ENCODE measurements around the gene ANGPTL8.

ANGPTL8 gene

GRCh38 chr19:11261971-11262839, 22.8 kb downstream of the ANGPTL8 start, which contains the start of gene DOCK6:
DOCK6 (minus strand) TSS chr19:11262524; CDS start chr19:11262440, 84 bp downstream.
- H3K4me1 ChIP-seq (ENCODE audit: control insufficient read depth, low read length) = peaks cover 40% of the 10 kb centered on the region
- no peaks in the 10 kb centered on the region for H3K36me3 ChIP-seq (ENCODE audit: control insufficient read depth, low read length)
- no peaks in the 10 kb centered on the region for H3K27me3 ChIP-seq (ENCODE audit: control insufficient read depth, low read length)
- H3F3A ChIP-seq (ENCODE audit: control insufficient read depth, insufficient read depth) = peaks cover 5% of the 10 kb centered on the region; the same call in 1 of the 2 replicates
- peaks cover 7% of the 10 kb centered on the region for H3K79me2 ChIP-seq (ENCODE audit: control insufficient read depth, low read length)
- H3K9me3 ChIP-seq (ENCODE audit: control insufficient read depth, insufficient read depth, low read length) = no peaks in the 10 kb centered on the region
- TF ChIP-seq EZH2phosphoT487 (IDR thresholded peaks at IDR 0.05; ENCODE audit: borderline replicate concordance, low read length) (no peak), CTCF (IDR thresholded peaks at IDR 0.05; ENCODE audit: low read depth, low read length, poor library complexity, severe bottlenecking) (peak; percentile 81)
- H3K4me3 ChIP-seq (ENCODE audit: low read length) = peak within 1 kb of the TSS; percentile 86
- H4K20me1 ChIP-seq (ENCODE audit: control insufficient read depth, insufficient read depth, low read depth, low read length) = no peaks in the 10 kb centered on the region
- H3K4me2 ChIP-seq (ENCODE audit: low read length) = peak within 1 kb of the TSS; percentile 96
- no peak within 1 kb of the TSS for H3K27ac ChIP-seq (ENCODE audit: low read depth, low read length)
- no peaks in the 10 kb centered on the region for H3K9me2 ChIP-seq (replicated peaks; ENCODE audit: control insufficient read depth, low read length)

- H3F3A ChIP-seq (ENCODE audit: control insufficient read depth, insufficient read depth) = peaks cover 5% of the 10 kb centered on the region; the same call in 1 of the 2 replicates
- peaks cover 4% of the 10 kb centered on the region for H3K79me2 ChIP-seq (ENCODE audit: control insufficient read depth, low read length)
- H3K4me3 ChIP-seq (ENCODE audit: low read length) = 0 out of 2 replicates have a peak overlapping the region, but pooled peaks have one; percentile 86
- peaks cover 44% of the 10 kb centered on the region for H3K4me1 ChIP-seq (ENCODE audit: control insufficient read depth, low read length)
- H3K9me3 ChIP-seq (ENCODE audit: control insufficient read depth, insufficient read depth, low read length) = no peaks in the 10 kb centered on the region
- H3K4me2 ChIP-seq (ENCODE audit: low read length) = peak overlapping the region; percentile 96; the same call in 1 of the 2 replicates
- H4K20me1 ChIP-seq (ENCODE audit: control insufficient read depth, insufficient read depth, low read depth, low read length) = no peaks in the 10 kb centered on the region
- no peaks in the 10 kb centered on the region for H3K27me3 ChIP-seq (ENCODE audit: control insufficient read depth, low read length)
- H3K9me2 ChIP-seq (replicated peaks; ENCODE audit: control insufficient read depth, low read length) = no peaks in the 10 kb centered on the region
- no peak overlapping the region for H3K27ac ChIP-seq (ENCODE audit: low read depth, low read length)
- H3K36me3 ChIP-seq (ENCODE audit: control insufficient read depth, low read length) = no peaks in the 10 kb centered on the region
- TF ChIP-seq CTCF (IDR thresholded peaks at IDR 0.05; ENCODE audit: low read depth, low read length, poor library complexity, severe bottlenecking) = no peak
- TF ChIP-seq EZH2phosphoT487 (IDR thresholded peaks at IDR 0.05; ENCODE audit: borderline replicate concordance, low read length) = no peak
Observed at GRCh38 chr19:11263726-11264125, 24.3 kb downstream of the ANGPTL8 start.

DNA sequence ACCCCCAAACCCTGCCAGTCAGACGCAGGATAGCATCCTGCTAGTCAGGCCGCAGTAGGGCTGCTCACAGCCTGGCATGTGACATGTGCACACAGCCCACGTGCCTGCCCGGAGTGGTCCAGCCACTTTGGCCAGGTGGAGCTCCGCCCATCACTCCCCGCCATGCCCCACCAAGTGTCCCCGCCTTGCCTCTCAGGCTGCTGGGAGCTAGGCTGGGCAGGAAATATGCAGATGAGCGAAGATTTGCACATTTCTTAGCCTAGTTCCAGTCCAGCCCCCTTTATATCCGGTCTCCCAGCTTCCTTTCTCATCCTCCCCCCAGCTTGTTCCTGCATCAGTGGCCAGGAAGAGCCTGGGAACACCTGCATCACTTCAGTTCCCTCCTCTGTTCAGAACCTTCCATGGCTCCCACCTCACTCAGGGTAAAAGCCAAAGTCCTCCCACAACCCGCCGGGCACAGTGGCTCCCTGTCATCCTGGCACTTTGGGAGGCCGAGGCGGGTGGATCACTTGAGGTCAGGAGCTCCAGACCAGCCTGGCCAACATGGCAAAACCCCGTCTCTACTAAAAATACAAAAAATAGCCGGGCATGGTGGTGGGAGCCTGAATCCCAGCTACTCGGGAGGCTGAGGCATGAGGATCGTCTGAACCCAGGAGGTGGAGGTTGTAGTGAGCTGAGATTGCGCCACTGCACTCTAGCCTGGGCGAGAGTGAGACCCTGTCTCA, 25.2 kb downstream of the ANGPTL8 start:
- TF ChIP-seq CTCF (IDR thresholded peaks at IDR 0.05; ENCODE audit: low read depth, low read length, poor library complexity, severe bottlenecking) = no peak
- TF ChIP-seq EZH2phosphoT487 (IDR thresholded peaks at IDR 0.05; ENCODE audit: borderline replicate concordance, low read length) = no peak
- Histone ChIP-seq H3K36me3 (ENCODE audit: control insufficient read depth, low read length) (no peaks in the 10 kb centered on the region), H3K9me3 (ENCODE audit: control insufficient read depth, insufficient read depth, low read length) (no peaks in the 10 kb centered on the region), H3F3A (ENCODE audit: control insufficient read depth, insufficient read depth) (peaks cover 8% of the 10 kb centered on the region; the same call in 1 of the 2 replicates), H3K27ac (ENCODE audit: low read depth, low read length) (peak overlapping the region; percentile 35; the same call in 1 of the 2 replicates), H3K27me3 (ENCODE audit: control insufficient read depth, low read length) (no peaks in the 10 kb centered on the region), H3K4me1 (ENCODE audit: control insufficient read depth, low read length) (peaks cover 52% of the 10 kb centered on the region), H3K4me2 (ENCODE audit: low read length) (peak overlapping the region; percentile 92), H4K20me1 (ENCODE audit: control insufficient read depth, insufficient read depth, low read depth, low read length) (no peaks in the 10 kb centered on the region), H3K4me3 (ENCODE audit: low read length) (peak overlapping the region; percentile 62), H3K9me2 (replicated peaks; ENCODE audit: control insufficient read depth, low read length) (no peaks in the 10 kb centered on the region), H3K79me2 (ENCODE audit: control insufficient read depth, low read length) (peaks cover 4% of the 10 kb centered on the region)
